ENCODE data around the gene LYPD6.
"Not testable (repeated sequence)": the region's sequence is repeated elsewhere in the genome, so short reads cannot be mapped to it uniquely, and the experiment has no call there.

Gene LYPD6, protein sequence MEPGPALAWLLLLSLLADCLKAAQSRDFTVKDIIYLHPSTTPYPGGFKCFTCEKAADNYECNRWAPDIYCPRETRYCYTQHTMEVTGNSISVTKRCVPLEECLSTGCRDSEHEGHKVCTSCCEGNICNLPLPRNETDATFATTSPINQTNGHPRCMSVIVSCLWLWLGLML

DNA sequence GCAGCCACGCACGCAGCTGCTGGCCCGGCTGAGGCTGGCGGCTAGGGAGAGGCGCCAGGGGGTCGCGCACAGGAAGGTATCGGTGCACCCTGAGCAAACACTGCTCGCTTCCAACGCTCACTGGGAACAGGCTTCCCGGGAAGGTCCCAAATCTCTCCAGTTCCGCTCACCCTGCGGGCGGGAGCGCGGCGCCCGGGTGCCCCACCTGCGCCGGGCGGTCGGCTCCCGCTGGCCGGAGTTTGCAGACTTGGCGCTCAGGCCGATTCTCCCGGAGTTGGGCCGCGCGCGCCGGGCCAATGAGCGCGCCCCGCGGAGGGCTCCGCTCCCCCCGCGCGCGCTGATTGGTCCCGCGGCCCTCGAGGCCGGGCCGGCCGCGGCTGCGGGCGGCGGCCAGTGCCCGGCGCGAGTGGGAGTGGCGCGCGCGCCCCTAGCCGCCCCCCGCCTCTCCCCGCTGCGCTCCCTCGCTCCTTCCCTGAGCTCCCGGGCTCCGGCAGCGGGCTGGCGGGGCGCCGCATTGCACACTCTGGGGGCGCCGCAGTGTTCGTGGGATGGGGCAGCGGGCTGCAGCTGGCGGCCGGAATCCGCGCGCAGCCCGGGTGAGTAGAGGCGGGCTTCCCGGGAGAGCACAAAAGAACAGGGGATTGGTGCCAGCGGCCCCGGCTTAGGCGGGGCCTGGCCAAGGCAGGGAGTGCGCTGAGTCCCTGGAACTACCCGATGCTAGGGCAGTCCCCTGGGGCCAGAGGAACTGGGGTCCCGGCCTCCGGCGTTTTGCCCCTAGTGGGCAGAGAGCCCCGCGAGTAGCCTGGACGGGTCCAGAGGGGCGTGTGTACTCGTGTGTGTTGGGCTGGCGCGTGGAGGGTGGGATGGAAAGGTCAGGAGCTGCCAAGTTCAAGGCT is at the start of gene LYPD6:
LYPD6 (plus strand) TSS at position 461 of the 896 bp plus-strand sequence. CDS start 107,122 bp downstream, outside the sequence.
- no peak for DNase-seq

DNA sequence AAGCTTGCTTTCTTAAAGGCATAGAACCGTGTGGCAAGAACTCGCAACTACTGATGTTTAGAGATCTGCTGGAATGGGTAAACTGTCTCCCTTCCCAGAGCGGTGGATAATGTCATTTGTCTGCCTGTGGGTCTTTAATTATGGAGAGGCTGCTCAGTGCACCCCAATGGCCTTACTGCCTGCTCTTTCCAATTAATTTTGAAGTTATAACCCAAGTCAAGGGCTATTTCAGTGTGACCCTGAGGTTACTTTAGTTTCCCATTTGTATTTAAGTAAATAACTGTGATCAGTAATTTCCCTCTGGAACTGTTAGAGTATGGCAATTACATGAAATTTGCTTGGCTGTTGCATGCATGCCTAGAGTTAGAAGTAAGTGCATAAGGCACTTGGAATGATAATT is 48.9 kb upstream of the LYPD6 start:
- DNase-seq: no peak

DNA sequence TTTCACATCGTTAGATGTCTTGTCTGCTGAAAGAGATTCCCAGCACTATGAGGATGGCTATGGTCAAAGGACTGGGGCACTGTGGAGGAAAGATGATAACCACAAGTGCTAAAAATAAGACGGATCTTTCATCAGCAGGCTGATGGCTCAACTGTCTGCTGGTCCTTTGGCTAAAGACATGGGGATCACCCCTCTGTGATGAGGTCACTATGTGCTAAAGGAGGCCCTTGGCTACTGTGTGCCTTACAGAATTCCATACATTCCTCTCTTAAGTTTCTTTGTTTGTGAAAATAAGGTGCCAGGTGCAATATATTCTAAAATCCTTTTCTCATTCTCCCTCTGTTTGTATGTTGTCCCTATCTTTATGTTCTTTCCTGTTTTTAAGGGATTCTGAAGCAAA is 39.7 kb upstream of the LYPD6 start:
- no peak for DNase-seq

DNA sequence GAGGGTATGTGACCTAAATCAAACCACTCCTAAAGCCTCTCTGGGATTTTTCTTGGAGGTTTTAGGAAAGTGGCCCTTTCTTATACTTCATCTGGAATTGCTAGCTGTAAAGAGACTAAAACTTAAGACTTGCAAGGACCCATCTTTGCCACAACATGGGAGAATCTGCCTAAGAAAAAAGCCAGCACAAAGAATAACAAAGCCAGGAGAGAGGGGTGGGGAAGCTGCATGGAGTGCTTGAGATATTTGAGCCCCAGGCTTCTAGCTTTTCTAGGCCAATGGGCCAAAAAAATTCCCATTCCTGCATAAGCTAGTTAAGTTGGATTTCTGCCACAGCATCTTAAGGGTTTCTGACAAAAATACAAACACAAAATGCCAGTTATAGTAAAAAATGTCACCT is 38.5 kb upstream of the LYPD6 start:
- DNase-seq: no peak

DNA sequence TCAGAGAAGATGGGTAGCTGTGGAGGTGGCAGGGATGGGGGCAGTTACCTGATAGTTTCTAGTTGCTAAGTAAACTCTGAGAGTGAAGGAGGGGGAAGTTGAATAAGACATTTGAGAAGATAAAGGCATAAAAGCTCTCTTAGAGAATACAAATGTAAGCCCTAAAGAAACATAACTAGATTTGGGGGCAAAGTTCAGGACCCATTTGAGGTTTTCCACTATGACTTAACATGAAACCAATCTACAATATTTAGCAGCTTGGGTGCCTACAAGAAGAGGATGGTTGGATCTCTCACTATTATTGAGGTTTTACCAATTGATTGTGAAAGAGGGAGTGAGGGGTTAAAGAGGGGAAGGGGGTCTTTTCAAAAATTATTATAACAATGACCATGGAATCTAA is 34.4 kb upstream of the LYPD6 start:
- DNase-seq: no peak

DNA sequence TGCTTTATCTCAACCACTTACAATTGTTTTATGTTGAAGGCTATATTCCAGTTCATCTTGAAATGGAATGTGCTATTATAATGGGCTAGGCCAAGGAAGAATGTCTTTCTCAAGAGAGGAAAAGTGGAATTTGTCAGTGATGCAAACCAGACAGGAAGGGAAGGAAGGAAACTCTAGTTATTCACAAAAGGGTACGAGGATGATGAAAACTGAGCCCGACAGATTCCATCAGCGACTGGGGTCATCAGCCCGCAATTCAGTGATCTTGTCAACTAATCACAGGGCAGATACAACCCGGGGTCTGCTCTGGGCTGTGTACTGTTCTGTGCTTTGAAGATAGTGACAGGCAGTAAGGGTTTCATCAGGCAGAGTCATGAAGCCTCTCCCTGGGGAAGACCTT is 23.4 kb upstream of the LYPD6 start:
- no peak for DNase-seq

DNA sequence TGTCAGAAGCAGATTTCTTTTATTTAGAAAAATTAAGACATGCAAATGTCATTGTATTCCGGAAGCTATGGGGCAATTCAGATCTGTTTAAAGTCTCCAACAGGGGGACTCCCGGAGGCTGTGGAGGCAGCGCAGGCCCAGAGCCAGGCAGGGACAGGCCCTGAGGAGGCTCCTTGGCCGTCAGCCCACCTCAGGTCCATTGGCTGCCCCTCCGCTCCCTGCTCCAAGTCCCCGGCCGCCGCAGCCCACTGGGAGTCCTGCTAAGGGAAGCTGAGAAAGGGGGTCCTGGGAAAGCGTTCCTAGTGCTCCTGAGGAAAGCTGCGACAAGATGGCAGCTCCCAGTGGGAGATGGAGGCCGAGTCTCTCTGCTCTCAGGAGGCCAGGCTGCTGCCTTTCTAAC is 20.0 kb upstream of the LYPD6 start:
- no peak for DNase-seq

DNA sequence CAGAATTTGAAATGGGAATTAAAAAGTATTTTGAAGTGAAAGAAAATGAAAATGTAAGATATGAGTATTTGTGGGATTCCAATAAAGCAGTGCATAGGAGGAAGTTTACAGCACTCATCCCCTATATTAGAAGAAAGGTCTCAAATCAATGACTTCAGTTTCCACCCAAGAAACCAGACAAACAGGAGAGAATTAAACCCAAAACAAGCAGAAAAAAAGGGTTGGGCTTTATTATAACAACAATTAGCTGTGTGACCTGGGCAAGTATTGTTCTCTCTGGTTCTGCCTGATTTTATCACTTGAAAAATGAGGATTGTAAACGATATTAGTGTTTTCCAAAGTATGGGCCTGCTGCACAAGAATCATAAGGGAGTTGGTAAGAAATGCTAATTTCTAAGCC is 18.3 kb upstream of the LYPD6 start:
- no peak for DNase-seq

DNA sequence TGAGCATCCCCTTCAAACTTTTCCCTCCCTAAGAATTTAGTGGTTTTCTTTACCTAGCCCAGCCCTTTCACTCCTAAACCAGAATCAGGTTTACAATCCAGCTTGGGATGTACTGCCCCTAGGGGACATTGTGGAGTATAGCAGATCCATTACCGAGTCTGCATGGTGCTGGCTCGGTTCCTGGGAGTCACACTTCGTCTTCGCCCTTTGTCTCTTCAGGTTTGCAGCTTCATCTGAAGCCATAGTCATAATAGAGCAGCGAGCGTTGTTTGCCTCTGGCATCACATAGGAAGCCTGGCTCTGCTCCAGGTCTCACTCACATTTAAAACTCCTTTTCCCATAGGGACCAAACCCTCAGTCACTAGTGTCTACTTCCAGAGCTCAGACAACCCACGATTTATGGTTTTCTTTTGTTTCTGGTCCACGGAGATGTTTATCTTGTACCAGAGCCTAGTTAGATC is 16.8 kb upstream of the LYPD6 start:
- DNase-seq: no peak

DNA sequence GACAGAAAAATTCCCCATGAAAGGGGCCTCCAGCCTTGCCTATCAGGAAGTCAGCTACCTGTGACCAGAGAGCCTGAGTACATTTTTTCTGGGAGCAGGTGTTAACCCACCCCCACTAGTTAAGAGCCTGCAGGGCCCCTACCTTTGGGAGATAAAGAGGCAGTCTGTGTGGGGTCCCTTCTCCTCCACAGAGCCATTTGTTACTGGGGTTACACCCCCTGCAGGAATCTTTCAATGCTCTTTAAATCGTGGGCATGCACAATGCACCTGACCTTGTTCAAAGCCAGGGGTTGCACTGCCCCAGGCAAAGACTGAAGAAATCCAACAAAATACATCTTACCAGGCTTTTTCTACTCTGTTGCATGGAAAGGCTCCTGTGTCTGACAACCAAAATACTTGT is 15.7 kb upstream of the LYPD6 start:
- no peak for DNase-seq

DNA sequence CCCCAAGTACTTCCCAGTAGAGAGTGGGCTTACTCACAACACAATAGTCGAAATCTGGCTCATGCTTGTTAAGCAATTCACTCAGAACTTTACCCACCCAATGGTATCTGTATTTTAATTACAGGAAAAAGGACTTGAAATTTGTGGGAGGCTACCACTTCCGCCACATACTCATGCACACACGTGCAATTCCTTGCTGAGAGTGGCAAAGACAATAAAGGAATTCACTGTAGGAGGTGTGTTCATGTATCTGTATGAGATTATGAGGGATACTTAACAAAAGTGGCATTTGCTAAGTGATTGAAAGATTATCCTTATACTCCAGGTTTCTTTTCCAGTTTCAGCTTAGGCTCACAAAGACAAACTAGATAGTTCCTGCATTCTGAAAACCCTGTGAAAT is 14.9 kb upstream of the LYPD6 start:
- no peak for DNase-seq

DNA sequence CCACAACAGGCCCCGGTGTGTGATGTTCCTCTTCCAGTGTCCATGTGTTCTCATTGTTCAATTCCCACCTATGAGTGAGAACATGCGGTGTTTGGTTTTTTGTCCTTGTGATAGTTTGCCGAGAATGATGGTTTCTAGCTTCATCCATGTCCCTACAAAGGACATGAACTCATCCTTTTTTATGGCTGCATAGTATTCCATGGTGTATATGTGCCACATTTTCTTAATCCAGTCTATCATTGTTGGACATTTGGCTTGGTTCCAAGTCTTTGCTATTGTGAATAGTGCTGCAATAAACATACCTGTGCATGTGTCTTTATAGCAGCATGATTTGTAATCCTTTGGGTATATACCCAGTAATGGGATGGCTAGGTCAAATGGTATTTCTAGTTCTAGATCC is 11.8 kb upstream of the LYPD6 start:
- not testable (repeated sequence) for DNase-seq

DNA sequence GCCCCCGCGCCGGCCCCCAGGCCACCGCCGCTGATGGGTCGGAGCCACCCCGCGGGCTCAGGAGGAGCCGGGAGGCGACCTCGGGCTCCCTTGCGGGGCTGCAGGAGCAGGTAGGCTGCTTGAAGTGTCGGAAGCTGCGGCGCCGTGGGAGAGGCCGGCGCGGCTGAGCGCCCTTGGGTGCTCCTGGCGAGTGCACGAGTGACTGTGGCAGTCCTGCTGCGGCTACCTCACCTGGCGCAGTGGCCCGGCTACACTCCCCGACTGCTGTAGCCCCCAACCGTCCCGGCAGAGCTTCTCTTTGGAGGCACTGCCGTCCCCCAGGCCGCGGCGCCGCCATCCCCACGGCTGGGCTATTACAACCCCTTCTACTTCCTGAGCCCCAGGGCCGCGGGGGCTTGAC is 10.0 kb upstream of the LYPD6 start:
- no peak for DNase-seq

DNA sequence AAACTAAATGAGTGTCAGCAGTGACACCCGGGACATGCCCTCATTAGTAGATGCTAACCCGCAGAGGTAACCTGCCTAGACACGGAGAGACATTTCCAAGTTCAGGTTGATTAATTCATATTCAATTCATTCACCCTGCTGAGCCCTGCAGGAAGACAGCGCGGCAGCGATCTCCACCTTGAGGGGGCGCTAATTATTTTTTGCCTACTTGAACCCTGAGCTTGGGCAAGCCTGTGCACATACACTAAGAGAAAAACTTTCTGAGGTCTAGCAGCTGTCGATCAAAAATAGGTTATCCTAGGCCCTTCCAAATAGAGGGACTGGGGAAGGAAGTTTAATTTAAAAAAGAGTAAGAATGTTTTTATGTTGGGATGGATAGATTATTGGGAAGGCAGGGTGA is 1.3 kb upstream of the LYPD6 start:
- no peak for DNase-seq

DNA sequence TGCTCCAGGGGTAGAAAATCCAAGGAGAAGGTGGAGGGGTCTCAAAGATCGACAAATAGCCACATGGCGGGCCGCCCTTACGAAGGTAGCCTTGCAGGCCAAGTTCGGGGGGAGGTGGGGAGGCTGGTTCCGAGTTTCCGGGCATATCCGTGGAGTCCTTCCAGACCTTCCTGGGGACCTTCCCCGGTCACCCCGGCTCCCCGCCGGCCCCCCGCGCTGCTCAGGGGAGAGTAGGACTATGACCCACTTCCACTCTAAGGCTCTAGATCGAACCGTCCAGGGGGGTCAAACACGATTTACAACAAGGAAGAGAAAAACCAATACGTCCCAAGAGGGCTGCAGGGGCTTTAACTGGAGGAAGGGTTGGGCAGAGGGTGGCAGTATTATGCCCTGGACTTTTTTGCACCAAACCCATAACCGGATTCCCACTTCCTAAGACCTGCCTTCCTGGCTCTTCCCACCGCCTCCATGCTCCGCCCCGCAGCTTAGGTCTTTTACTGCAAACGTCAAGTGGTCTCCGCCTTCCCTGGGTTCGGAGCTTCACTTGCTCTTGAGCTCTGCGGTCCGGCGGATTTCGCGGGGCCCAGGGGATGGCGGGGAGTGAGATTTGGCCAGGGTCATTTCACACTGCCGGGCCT is 779 bp upstream of the LYPD6 start:
- DNase-seq: no peak

DNA sequence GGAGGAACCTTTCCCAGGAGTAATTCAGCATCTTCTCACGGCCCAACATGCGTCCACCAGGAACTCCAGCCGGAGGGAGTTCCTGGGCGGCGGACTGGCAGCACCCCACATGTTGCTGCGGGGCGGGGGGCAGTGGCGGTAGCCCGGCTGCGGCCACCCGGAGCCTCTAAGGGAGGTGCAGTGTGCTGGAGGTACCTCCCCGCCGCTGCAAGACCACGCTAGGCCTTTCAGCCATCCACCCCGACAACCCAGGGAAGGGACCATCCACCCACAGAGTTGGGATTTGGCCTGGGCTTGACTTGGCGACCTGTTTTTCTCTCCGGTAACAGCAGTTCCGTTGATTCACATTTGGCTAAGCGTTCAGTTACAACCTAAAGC is 625 bp downstream of the LYPD6 start:
- no peak for DNase-seq

DNA sequence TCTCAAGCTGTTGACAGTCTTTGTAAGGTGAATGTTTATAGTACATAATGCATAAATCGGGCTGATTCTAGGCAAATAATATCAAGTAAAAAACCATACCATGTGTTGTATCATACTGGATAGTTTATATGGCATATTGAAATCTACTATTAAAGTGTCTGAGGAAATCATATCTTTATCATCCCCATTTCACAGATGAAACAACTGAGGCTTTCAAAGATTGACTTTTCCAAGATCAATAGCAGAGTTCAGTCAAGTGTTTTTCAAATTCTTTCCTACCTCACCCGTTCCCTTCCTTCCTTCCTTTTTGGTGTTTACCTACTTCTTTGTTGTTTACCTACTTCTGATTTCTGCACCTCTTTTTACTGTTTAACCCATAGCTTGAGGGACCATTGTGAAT is 2.0 kb downstream of the LYPD6 start:
- no peak for DNase-seq

DNA sequence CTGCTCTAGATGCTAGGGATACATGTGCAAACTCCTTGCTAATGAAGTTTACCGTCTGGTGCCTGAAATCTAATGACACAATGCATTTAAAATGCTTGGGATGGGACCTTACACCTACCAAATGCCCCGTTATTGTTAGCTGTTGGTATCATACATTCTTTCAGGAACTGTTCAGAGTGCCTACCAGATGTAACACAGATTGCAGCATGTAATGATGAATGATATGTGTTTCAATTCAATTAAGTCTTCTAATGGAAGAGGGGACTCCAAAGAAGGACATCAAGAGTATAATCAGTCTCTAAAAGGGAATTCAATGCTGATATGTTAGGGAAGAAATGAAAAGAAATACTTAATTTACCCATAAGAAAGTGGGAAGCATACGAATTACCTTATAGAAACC is 3.2 kb downstream of the LYPD6 start:
- no peak for DNase-seq

DNA sequence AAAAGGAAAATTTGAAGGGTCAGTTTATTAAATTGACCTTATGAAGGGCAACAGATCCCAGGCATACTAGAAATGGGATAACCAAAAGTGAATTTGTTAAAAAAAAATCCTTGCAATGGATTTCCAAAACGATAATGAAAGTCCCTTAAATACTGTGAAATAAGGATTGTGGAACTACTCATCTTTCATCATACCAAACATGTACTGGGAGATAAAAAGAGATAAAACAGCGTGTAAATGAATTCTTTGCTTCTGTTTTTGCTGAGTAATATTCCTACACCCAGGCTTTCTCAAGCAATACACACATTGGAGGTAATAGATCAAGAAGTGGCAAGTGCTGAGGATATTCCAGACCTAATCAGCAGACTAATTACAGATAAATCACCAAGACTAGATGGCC is 3.8 kb downstream of the LYPD6 start:
- no peak for DNase-seq

DNA sequence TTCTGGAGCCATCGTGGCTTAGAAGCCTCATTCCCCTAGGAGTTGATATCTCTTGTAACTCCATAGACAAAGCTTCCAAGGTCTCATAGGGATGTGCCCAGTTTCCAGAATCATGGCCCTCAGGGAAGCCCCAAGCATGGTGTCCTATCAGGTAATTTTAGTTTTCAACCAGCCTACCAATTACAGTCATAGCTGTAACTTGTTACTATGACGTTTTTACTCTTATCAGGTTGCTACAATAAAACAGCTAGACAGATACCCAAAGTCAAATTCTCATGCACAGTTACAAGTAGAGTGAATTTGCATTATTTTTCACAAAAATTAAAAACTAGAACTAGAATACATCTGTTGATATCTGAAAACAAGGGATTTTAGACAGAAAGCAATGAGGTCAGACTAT is 8.9 kb downstream of the LYPD6 start:
- no peak for DNase-seq

DNA sequence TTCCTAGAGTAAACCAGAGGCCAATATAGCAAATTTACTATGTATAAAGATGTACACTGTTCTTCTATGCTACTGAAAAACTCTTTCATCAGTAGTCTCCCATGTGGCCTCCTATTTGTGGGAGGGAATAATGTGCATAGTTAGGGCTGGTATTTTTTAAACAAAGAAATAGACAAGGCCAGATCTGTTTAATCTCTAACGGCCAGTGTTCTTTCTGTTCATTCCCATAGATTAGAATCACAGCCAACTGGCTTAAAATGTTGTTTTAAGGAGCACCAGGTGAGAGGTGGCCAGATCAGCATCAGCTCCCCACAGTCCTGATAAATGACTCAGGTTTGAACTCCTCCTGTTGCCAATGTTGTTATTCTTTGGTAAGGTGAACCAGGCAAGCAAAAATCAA is 12.1 kb downstream of the LYPD6 start:
- DNase-seq: no peak

DNA sequence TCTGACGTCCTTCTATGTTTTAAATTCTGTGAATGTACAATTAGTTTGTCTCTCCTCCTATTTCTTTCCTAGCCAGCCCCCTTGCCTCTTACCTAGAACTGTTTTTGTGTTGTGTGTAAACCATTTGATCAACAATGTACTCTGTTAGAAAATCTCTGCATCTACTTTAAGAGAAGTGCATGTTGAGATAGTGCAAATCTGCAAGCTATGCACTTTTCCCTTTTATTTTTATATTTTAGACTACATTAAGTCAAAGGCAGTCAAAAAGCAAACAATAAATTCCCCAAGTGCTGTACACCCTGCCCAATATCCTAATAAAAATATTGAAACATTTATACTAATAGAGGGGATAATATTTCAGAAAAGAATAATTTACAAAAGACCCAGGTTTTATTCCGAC is 13.7 kb downstream of the LYPD6 start:
- no peak for DNase-seq

DNA sequence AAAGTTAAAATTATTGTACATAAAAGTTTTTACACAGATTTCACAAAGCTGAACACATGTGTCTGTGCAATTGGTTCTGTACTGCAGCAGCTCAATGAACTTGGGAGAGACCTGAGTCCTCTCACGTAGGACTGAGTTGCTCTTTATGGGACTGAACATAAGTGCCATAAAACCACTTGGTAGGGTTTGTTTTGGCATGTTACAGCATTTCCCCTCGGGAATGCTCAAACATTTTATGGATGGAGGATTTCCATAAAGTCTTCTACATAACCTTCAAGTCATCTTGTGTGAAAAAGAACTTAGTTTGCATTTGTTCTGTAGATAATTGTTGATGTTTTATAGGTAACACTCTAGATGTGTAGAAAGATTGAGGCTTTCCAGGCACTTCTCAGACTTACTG is 15.9 kb downstream of the LYPD6 start:
- DNase-seq: no peak

DNA sequence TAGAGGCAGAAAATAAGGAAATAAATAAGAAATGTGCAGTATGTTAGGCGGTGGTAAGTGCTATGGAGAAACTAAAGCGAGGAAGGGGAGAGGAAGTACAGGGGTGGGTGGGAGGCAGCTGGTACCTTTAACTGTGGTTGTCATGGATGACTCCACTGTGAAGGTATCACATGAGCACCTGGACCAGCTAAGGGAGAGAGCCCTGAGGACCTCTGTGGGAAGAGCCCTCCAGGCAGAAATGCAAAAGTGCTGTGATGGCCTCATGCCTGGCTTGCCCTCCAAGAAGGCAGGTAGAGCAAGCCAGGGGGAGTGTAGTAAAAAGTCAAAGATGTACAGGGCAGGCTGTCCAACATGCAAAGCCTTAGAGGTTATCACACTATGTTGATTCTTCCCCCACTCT is 17.9 kb downstream of the LYPD6 start:
- DNase-seq: no peak
